ENCODE results near the gene AUTS2.

GRCh38 chr7:70229242-70229641, 631.0 kb downstream of the AUTS2 start:
- no peak for TF ChIP-seq CTCF (IDR thresholded peaks at IDR 0.05; ENCODE audit: control extremely low read depth in 1 of 3, insufficient read depth in 1 of 3, low read depth in 1 of 3, low read length in 3 of 3)
- TF ChIP-seq MAX (IDR thresholded peaks at IDR 0.05): no peak
- TF ChIP-seq POLR2AphosphoS5 (IDR thresholded peaks at IDR 0.05; ENCODE audit: low read depth, low read length): no peak
- no peak for TF ChIP-seq POLR2A (IDR thresholded peaks at IDR 0.05; ENCODE audit: control extremely low read depth in 1 of 2, low read depth in 2 of 2, low read length in 2 of 2)
- no peak for TF ChIP-seq RBBP5 (IDR thresholded peaks at IDR 0.05; ENCODE audit: borderline replicate concordance, low read depth, low read length)
- no peak for TF ChIP-seq SUZ12 (IDR thresholded peaks at IDR 0.05; ENCODE audit: low read length)
- TF ChIP-seq TAF1 (IDR thresholded peaks at IDR 0.05; ENCODE audit: low read depth, low read length): no peak
- no peak for TF ChIP-seq EZH2 (IDR thresholded peaks at IDR 0.05; ENCODE audit: low read depth, low read length, severe bottlenecking)
- TF ChIP-seq TCF12 (IDR thresholded peaks at IDR 0.05; ENCODE audit: low read depth, low read length): no peak
